ENCODE measurements around the gene EPM2AIP1.
"Not testable (repeated sequence)": the region's sequence is repeated elsewhere in the genome, so short reads cannot be mapped to it uniquely, and the experiment has no call there.

Gene EPM2AIP1

DNA sequence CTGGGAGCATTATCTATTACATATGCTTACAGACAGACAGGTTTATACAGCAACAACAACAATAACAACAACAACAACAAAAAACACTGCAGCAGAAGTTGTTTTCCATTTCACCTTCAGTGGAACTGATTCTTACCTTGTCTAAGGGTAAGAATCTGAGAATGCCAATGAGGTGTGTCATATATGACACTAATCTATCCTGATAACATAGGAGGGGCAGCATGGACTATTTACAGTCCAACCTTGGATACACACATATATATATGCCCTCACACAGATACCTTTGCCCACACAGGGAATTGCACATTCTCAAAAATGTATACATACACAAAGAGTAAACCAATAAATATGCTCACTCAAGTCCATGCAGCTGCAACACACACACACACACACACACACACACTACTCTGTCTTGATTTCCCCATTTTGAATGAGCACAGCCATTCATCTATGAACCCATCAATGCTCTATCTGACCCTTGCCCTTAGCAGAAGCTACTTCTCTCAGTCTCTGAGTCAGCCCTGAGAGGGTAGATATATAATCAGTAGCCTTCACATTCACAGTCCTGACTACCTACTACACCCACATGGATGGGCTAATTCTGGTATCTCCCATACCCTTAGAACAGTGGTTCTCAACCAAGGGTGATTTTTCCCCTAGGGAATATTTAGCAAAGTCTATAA lies 38.3 kb downstream of the EPM2AIP1 start:
- peak; percentile 46 for DNase-seq (ENCODE audit: low read depth)

DNA sequence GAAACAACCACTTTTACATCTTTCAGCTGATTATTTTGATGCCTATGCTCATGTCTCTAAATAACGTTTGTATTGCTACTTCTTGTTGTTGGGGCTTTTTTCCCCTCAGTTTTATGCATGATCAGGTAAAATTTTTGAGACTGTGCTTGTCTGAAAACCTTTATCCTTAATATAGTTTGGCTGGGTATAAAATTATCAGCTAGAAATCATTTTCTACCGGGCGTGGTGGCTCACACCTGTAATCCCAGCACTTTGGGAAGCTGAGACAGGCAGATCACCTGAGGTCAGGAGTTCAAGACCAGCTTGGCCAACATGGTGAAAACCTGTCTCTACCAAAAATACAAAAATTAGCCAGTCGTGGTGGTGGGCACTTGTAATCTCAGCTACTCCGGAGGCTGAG lies 45.1 kb downstream of the EPM2AIP1 start:
- not testable (repeated sequence) for DNase-seq (ENCODE audit: low read depth)

- DNase-seq (ENCODE audit: low read depth), result no peak
Observed at GRCh38 chr3:36945333-36945980, 47.5 kb downstream of the EPM2AIP1 start.

DNA sequence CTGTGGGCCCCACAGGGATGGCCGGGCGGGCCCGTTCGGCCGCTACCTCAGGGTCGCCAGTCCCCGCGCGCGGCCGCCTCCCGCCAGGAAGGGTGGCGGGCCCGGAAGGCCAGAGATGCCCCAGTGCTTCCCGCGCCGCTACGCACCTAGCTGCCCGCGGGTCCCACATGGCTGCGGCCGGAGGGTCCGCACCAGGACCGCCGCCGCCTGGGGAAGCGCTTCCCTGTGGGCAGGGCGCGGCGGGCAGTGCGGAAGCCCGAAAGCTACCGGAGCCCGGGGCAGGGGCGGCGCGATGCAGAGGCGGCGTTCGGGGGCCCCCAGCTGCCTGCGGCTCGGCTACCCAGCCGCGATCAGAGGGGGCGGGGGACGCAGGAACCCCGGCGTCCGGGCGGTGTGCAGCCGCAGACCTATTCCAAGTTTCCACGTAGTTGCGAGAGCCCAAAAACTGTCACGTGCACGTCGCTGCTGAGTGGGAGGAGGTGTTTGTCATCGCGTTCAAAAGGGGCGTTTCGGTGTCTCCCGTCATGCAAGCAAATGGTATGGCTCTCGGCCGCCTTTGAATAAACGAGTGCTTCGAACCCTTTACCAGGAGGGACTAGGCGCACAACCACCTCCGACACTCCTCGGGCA lies 48.2 kb downstream of the EPM2AIP1 start, which contains the start of gene TRANK1:
TSS of gene TRANK1 (minus strand) at position 414 of the 630 bp plus-strand sequence. CDS start at position 169, 245 bp downstream.
- peak; percentile 52 for DNase-seq (ENCODE audit: low read depth)

GRCh38 chr3:36944012-36944640 lies 48.8 kb downstream of the EPM2AIP1 start:
- peak; percentile 59 for DNase-seq (ENCODE audit: low read depth)

DNA sequence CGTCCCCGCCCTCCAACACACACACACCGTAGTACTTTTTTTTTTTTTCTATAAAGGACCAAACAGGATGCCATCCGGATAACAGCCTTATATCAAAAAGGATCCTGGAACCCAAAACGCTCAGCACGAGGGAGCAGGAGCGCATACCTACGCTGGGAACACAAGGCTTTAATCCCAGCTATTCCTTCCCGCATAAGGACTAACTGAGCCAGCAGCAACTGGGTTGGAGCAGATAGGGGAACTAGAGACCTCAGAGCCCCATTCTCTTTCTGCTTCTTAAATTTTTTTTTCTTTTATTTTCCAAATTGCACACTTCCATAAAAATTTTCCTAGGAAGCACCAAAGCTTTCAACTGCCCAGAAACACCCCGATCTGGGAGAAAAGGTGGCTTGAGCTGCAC lies 49.3 kb downstream of the EPM2AIP1 start:
- no peak for DNase-seq (ENCODE audit: low read depth)

- DNase-seq (ENCODE audit: low read depth), result no peak
Observed at GRCh38 chr3:36942638-36943248, 50.2 kb downstream of the EPM2AIP1 start.

DNA sequence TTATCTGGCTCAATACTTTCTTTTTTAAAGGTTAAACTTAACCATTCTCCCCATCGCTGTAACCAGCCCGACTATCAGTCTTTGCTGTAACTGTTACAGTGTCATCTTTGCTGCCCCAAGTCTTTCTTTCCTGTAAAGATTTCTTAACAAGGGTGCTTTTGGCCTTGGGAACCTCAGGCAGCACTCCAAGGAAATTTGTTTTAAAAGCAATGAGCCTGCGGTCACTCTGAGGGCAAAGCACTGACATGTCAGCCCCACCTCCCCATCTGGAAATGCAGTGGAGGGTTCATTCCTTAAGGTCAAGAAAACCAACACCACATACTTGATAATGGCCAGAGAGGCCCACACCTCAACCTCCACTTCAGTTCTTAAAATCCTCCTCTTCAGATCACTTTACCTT lies 51.3 kb downstream of the EPM2AIP1 start:
- DNase-seq (ENCODE audit: low read depth), result peak; percentile 83

DNA sequence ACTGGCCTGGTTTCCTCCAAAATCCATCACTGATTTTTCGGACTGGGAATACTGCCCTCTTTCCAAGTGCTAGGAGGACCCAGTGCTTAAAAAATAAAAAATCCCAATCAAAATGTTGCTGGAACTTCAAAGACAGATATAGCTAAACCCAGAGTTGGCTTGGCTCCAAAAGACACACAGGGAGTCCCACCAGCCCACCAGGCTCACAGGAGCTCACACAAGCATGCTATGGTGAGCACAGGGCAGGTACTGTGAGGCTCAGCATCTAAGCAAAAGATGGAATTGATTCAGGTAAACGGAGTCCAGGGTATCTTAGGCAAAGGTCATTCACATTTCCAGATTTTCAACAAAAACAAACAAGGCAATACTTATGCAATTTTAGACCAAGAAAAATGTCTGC lies 51.8 kb downstream of the EPM2AIP1 start:
- DNase-seq (ENCODE audit: low read depth), result no peak

GRCh38 chr3:36937492-36937891 lies 55.4 kb downstream of the EPM2AIP1 start:
- DNase-seq (ENCODE audit: low read depth), result peak; percentile 31
